Measurements from ENCODE around the gene NPLOC4.
"Not testable (repeated sequence)": the region's sequence is repeated elsewhere in the genome, so short reads cannot be mapped to it uniquely, and the experiment has no call there.

NPLOC4 gene

GRCh38 chr17:81534157-81535006 lies 102.5 kb downstream of the NPLOC4 start:
- DNase-seq (ENCODE audit: low read depth in 2 of 2), result no peak

GRCh38 chr17:81533339-81534141 lies 103.4 kb downstream of the NPLOC4 start:
- no peak for DNase-seq (ENCODE audit: low read depth in 2 of 2)

- DNase-seq (ENCODE audit: low read depth in 2 of 2), result no peak
Observed at GRCh38 chr17:81532490-81533287, 104.2 kb downstream of the NPLOC4 start.

- not testable (repeated sequence) for DNase-seq (ENCODE audit: low read depth in 2 of 2)
Observed at GRCh38 chr17:81531998-81532404, 104.9 kb downstream of the NPLOC4 start.

GRCh38 chr17:81531013-81531412 lies 105.9 kb downstream of the NPLOC4 start:
- DNase-seq (ENCODE audit: low read depth in 2 of 2), result not testable (repeated sequence)

- no peak for DNase-seq (ENCODE audit: low read depth in 2 of 2)
Observed at GRCh38 chr17:81529437-81529803, 107.5 kb downstream of the NPLOC4 start.

GRCh38 chr17:81528651-81529436 lies 108.1 kb downstream of the NPLOC4 start:
- no peak for DNase-seq (ENCODE audit: low read depth in 2 of 2)

- DNase-seq (ENCODE audit: low read depth in 2 of 2), result no peak
Observed at GRCh38 chr17:81528384-81528650, 108.6 kb downstream of the NPLOC4 start.

- DNase-seq (ENCODE audit: low read depth in 2 of 2), result no peak
Observed at GRCh38 chr17:81527591-81528383, 109.1 kb downstream of the NPLOC4 start, which contains the start of gene FSCN2. FSCN2 (plus strand) TSS chr17:81528377; CDS start chr17:81528532, 155 bp downstream.

- no peak for DNase-seq (ENCODE audit: low read depth in 2 of 2)
Observed at GRCh38 chr17:81526662-81527571, 110.0 kb downstream of the NPLOC4 start.

GRCh38 chr17:81524865-81525159 lies 112.1 kb downstream of the NPLOC4 start:
- no peak for DNase-seq (ENCODE audit: low read depth in 2 of 2)

GRCh38 chr17:81524039-81524864 lies 112.7 kb downstream of the NPLOC4 start:
- DNase-seq (ENCODE audit: low read depth in 2 of 2), result no peak

GRCh38 chr17:81523402-81524038 lies 113.4 kb downstream of the NPLOC4 start:
- no peak for DNase-seq (ENCODE audit: low read depth in 2 of 2)

- DNase-seq (ENCODE audit: low read depth in 2 of 2), result no peak
Observed at GRCh38 chr17:81522491-81523401, 114.2 kb downstream of the NPLOC4 start.

- DNase-seq (ENCODE audit: low read depth in 2 of 2), result no peak
Observed at GRCh38 chr17:81520021-81520901, 116.7 kb downstream of the NPLOC4 start.

All from fibroblast of skin of left quadriceps (primary cell).